DND-41 (cell line): ENCODE results near the gene RBP2.

Experiments used
- CTCF ChIP-seq: IDR thresholded peaks from 2 replicates; pipeline ENCODE4 v1.5.1; 2012; ENCODE audit warnings: borderline replicate concordance, low read length, moderate library complexity, mild to moderate bottlenecking; ENCODE audit not compliant: poor library complexity, severe bottlenecking; ENCODE audit errors: extremely low read depth
- EZH2 ChIP-seq: IDR thresholded peaks from 3 replicates; pipeline ENCODE4 v1.6.1; 2012; ENCODE audit warnings: borderline replicate concordance, low read depth, mild to moderate bottlenecking, moderate library complexity, low read length, inconsistent platforms; ENCODE audit not compliant: severe bottlenecking

GRCh38 chr3:139521144-139521543 is 44.8 kb upstream of the RBP2 start:
- TF ChIP-seq CTCF (no peak), EZH2 (no peak)
